ENCODE data around the gene VAV2. TPM values are rescaled to one million over a fixed set of nuclear protein-coding genes. Genes with fewer than 3 reads are reported as not detected.

The VAV2 gene
- total and polyA plus RNA-seq, 4 donors: 4.9 to 26.4 (median 17.0) TPM

- Histone ChIP-seq H3K4me1 (ENCODE audit: control insufficient read depth in 4 of 4, insufficient read depth in 4 of 4, low read length in 3 of 4) (no peaks in the 10 kb centered on the region), H3K27me3 (ENCODE audit: control insufficient read depth in 4 of 4, insufficient read depth in 4 of 4, low read length in 3 of 4) (no peaks in the 10 kb centered on the region), H3K9me3 (ENCODE audit: control insufficient read depth in 4 of 4, low read length in 3 of 4) (no peaks in the 10 kb centered on the region), H3K4me3 (ENCODE audit: low read depth in 1 of 3, low read length in 3 of 3) (no peak overlapping the region), H3K9ac (ENCODE audit: low read depth in 1 of 2, low read length in 2 of 2) (no peak overlapping the region), H3K36me3 (ENCODE audit: control insufficient read depth in 4 of 4, insufficient read depth in 3 of 4, low read depth in 1 of 4, low read length in 3 of 4) (peaks cover 7 to 71% (median 10%) of the 10 kb centered on the region in 4 donors), H3K27ac (ENCODE audit: low read depth in 1 of 2, low read length in 2 of 2) (no peak overlapping the region)
- no peak for DNase-seq (ENCODE audit: low spot score)
- 96% methylated on average over 17 of the region's 17 CpGs for WGBS
- no peak for TF ChIP-seq FOXA1 (IDR thresholded peaks at IDR 0.05)
- no peak for TF ChIP-seq MAX (IDR thresholded peaks at IDR 0.05)
- TF ChIP-seq HNF4A (conservative IDR thresholded peaks at IDR 0.05): no peak
- no peak for TF ChIP-seq TAF1 (conservative IDR thresholded peaks at IDR 0.05)
- TF ChIP-seq RAD21 (IDR thresholded peaks at IDR 0.05): no peak
- no peak for TF ChIP-seq EGR1 (IDR thresholded peaks at IDR 0.05; ENCODE audit: low read depth in 2 of 2)
- no peak for TF ChIP-seq FOXA2 (IDR thresholded peaks at IDR 0.05)
- TF ChIP-seq ATF3 (IDR thresholded peaks at IDR 0.05): no peak
- no peak for TF ChIP-seq NR2F2 (IDR thresholded peaks at IDR 0.05)
- TF ChIP-seq HNF4G (IDR thresholded peaks at IDR 0.05): no peak
- no peak for TF ChIP-seq SP1 (IDR thresholded peaks at IDR 0.05)
- TF ChIP-seq CTCF (IDR thresholded peaks at IDR 0.05; ENCODE audit: low read depth, low read length, missing input control): no peak
- TF ChIP-seq ZBTB33 (IDR thresholded peaks at IDR 0.05): no peak
- TF ChIP-seq REST (IDR thresholded peaks at IDR 0.05): no peak
These were observed 187.9 kb downstream of the VAV2 start for GRCh38 chr9:133804199-133804598.

GRCh38 chr9:133803745-133804144 lies 188.4 kb downstream of the VAV2 start:
- TF ChIP-seq RAD21 (IDR thresholded peaks at IDR 0.05) (no peak), MAX (IDR thresholded peaks at IDR 0.05) (no peak), SP1 (IDR thresholded peaks at IDR 0.05) (no peak)
- 92% methylated on average over 13 of the region's 13 CpGs for WGBS
- H3K36me3 ChIP-seq (ENCODE audit: control insufficient read depth in 4 of 4, insufficient read depth in 3 of 4, low read depth in 1 of 4, low read length in 3 of 4): peaks cover 8 to 71% (median 11%) of the 10 kb centered on the region in 4 donors
- no peaks in the 10 kb centered on the region for H3K9me3 ChIP-seq (ENCODE audit: control insufficient read depth in 4 of 4, low read length in 3 of 4)
- no peak overlapping the region for H3K9ac ChIP-seq (ENCODE audit: low read depth in 1 of 2, low read length in 2 of 2)
- no peak for DNase-seq (ENCODE audit: low spot score)
- H3K4me1 ChIP-seq (ENCODE audit: control insufficient read depth in 4 of 4, insufficient read depth in 4 of 4, low read length in 3 of 4): no peaks in the 10 kb centered on the region
- H3K27ac ChIP-seq (ENCODE audit: low read depth in 1 of 2, low read length in 2 of 2): no peak overlapping the region
- no peak overlapping the region for H3K4me3 ChIP-seq (ENCODE audit: low read depth in 1 of 3, low read length in 3 of 3)
- H3K27me3 ChIP-seq (ENCODE audit: control insufficient read depth in 4 of 4, insufficient read depth in 4 of 4, low read length in 3 of 4): no peaks in the 10 kb centered on the region
